H1 (cell line): ENCODE measurements around the gene EMX2. TPM values are rescaled to one million over a fixed set of nuclear protein-coding genes. Genes with fewer than 3 reads are reported as not detected.

Source experiments
- CTCF ChIA-PET: fragments of 300-600 bp; sonication (Branson Sonifier 250); formaldehyde crosslinking; loops from one replicate; lab custom pipeline; 2021; ENCODE audit not compliant: partially characterized antibody; lab: Charles Lee
- POLR2A ChIA-PET: fragments of 300-600 bp; sonication (Branson Sonifier 250); formaldehyde crosslinking; loops from one replicate; lab custom pipeline; 2021; ENCODE audit warnings: inconsistent platforms; ENCODE audit not compliant: partially characterized antibody; lab: Charles Lee
- DNase-seq, 2 experiments: peaks; one replicate each; pipeline versions ENCODE4 v3.0.0 to v3.0.0-alpha.2; 2010 to 2022; ENCODE audit warnings: low spot score in 2 of 2, low read depth in 1 of 2, mixed read lengths in 1 of 2
- FAIRE-seq: peaks from 2 replicates; lab custom pipeline; 2011; peaks lifted over from hg19 to GRCh38; lab: Jason Lieb, UNC
- H2AFZ ChIP-seq: 2 replicates; pipeline ENCODE4 v1.8.1; 2012; ENCODE audit warnings: low read length, inconsistent platforms
- H2AK5ac ChIP-seq: 2 replicates; pipeline ENCODE4 v1.6.1; 2013; ENCODE audit warnings: low read depth, low read length
- H2BK120ac ChIP-seq: replicated peaks from 2 replicates; pipeline ENCODE3; 2013; ENCODE audit warnings: low read depth, low read length, inconsistent platforms
- H2BK12ac ChIP-seq: 2 replicates; pipeline ENCODE4 v1.6.1; 2013; ENCODE audit warnings: low read depth, low read length
- H2BK15ac ChIP-seq: 2 replicates; pipeline ENCODE4 v1.6.1; 2013; ENCODE audit warnings: low read length
- H2BK20ac ChIP-seq: 2 replicates; pipeline ENCODE4 v1.6.1; 2013; ENCODE audit warnings: low read length
- H2BK5ac ChIP-seq: 2 replicates; pipeline ENCODE4 v1.6.1; 2013; ENCODE audit warnings: low read depth, low read length
- H3K14ac ChIP-seq: 2 replicates; pipeline ENCODE4 v1.6.1; 2013; ENCODE audit warnings: inconsistent platforms; ENCODE audit not compliant: insufficient read length
- H3K18ac ChIP-seq: 2 replicates; pipeline ENCODE4 v1.6.1; 2013; ENCODE audit warnings: low read length; ENCODE audit errors: extremely low read depth
- H3K23ac ChIP-seq: 2 replicates; pipeline ENCODE4 v1.6.1; 2013; ENCODE audit warnings: inconsistent platforms; ENCODE audit not compliant: insufficient read length
- H3K23me2 ChIP-seq: 2 replicates; pipeline ENCODE4 v1.6.1; 2013; ENCODE audit warnings: low read depth, low read length
- H3K27ac ChIP-seq: 2 replicates; pipeline ENCODE4 v1.6.1; 2011; ENCODE audit warnings: low read depth, low read length, inconsistent platforms
- H3K27me3 ChIP-seq, 4 experiments: replicated peaks in 1 of 4; 1 replicate in 1 of 4; 2 replicates in 3 of 4; pipeline versions ENCODE4 v1.6.1 to v1.8.1; 2011 to 2013; ENCODE audit warnings: low read length in 3 of 4, mild to moderate bottlenecking in 3 of 4, inconsistent platforms in 2 of 4, mixed read lengths in 2 of 4, moderate library complexity in 1 of 4; ENCODE audit not compliant: control insufficient read depth in 3 of 4, insufficient read depth in 3 of 4; ENCODE audit errors: extremely low read depth in 1 of 4
- H3K36me3 ChIP-seq, 4 experiments: 2 replicates each; pipeline versions ENCODE4 v1.6.1 to v1.8.1; 2011 to 2013; ENCODE audit warnings: mild to moderate bottlenecking in 4 of 4, low read length in 3 of 4, moderate library complexity in 2 of 4, control low read depth in 1 of 4, inconsistent platforms in 1 of 4; ENCODE audit not compliant: insufficient read depth in 4 of 4, control insufficient read depth in 2 of 4
- H3K4ac ChIP-seq: replicated peaks from 2 replicates; pipeline ENCODE3; 2013; ENCODE audit warnings: low read length, low read depth, mixed read lengths, inconsistent platforms; ENCODE audit not compliant: insufficient read length
- H3K4me1 ChIP-seq, 4 experiments: replicated peaks in 1 of 4; 1 replicate in 1 of 4; 2 replicates in 3 of 4; pipeline versions ENCODE4 v1.6.1 to v1.8.1; 2011 to 2013; ENCODE audit warnings: low read length in 3 of 4, inconsistent platforms in 2 of 4, mixed read lengths in 1 of 4; ENCODE audit not compliant: insufficient read depth in 4 of 4, control insufficient read depth in 3 of 4
- H3K4me2 ChIP-seq, 2 experiments: 2 replicates each; pipeline versions ENCODE4 v1.6.1 to v1.8.1; 2011 to 2013; ENCODE audit warnings: low read depth in 2 of 2, low read length in 2 of 2, control low read depth in 1 of 2, inconsistent platforms in 1 of 2, mild to moderate bottlenecking in 1 of 2; ENCODE audit not compliant: insufficient read depth in 1 of 2
- H3K4me3 ChIP-seq, 4 experiments: fragments of 200-600, 300-600 bp in 1 of 4; sonication (generic), shearing (Covaris generic), sonication (Bioruptor Twin) in 1 of 4; 2 replicates each; pipeline versions ENCODE4 v1.5.1 to v1.8.1; 2011 to 2016; ENCODE audit warnings: low read length in 4 of 4, low read depth in 3 of 4, control low read depth in 2 of 4, inconsistent platforms in 2 of 4, mild to moderate bottlenecking in 2 of 4, mixed read lengths in 1 of 4, moderate library complexity in 1 of 4; ENCODE audit not compliant: insufficient read depth in 2 of 4; ENCODE audit errors: extremely low read depth in 1 of 4
- H3K56ac ChIP-seq: replicated peaks from 2 replicates; pipeline ENCODE3; 2013; ENCODE audit warnings: low read depth, mild to moderate bottlenecking, mixed read lengths, low read length, inconsistent platforms; ENCODE audit not compliant: insufficient read length
- H3K79me1 ChIP-seq: 2 replicates; pipeline ENCODE4 v1.6.1; 2013; ENCODE audit warnings: low read depth, low read length, control low read depth
- H3K79me2 ChIP-seq, 2 experiments: 2 replicates each; pipeline versions ENCODE4 v1.6.1 to v1.8.1; 2012 to 2013; ENCODE audit warnings: low read length in 2 of 2, mild to moderate bottlenecking in 2 of 2, inconsistent platforms in 1 of 2; ENCODE audit not compliant: insufficient read depth in 2 of 2, control insufficient read depth in 1 of 2
- H3K9ac ChIP-seq, 4 experiments: replicated peaks in 1 of 4; 1 replicate in 1 of 4; 2 replicates in 3 of 4; pipeline versions ENCODE4 v1.6.1 to v1.8.1; 2011 to 2013; ENCODE audit warnings: low read depth in 3 of 4, low read length in 3 of 4, control low read depth in 2 of 4, mild to moderate bottlenecking in 2 of 4, moderate library complexity in 2 of 4, inconsistent platforms in 1 of 4; ENCODE audit errors: extremely low read depth in 1 of 4
- H3K9me3 ChIP-seq, 2 experiments: 2 replicates each; pipeline versions ENCODE4 v1.6.1 to v1.8.1; 2012 to 2013; ENCODE audit warnings: mild to moderate bottlenecking in 2 of 2, moderate library complexity in 2 of 2, control low read depth in 1 of 2, inconsistent platforms in 1 of 2, low read depth in 1 of 2, low read length in 1 of 2, mixed read lengths in 1 of 2; ENCODE audit not compliant: insufficient read depth in 2 of 2
- H4K20me1 ChIP-seq, 2 experiments: replicated peaks in 1 of 2; 2 replicates each; pipeline versions ENCODE3 to v1.8.1; 2011 to 2013; ENCODE audit warnings: inconsistent platforms in 2 of 2, low read length in 2 of 2, mild to moderate bottlenecking in 1 of 2; ENCODE audit not compliant: insufficient read depth in 2 of 2, control insufficient read depth in 1 of 2
- H4K5ac ChIP-seq: 2 replicates; pipeline ENCODE4 v1.6.1; 2013; ENCODE audit warnings: low read length, low read depth, mixed read lengths, inconsistent platforms; ENCODE audit not compliant: insufficient read length
- H4K8ac ChIP-seq: 2 replicates; pipeline ENCODE4 v1.8.0; 2013; ENCODE audit warnings: mild to moderate bottlenecking, moderate library complexity, low read length, inconsistent platforms; ENCODE audit not compliant: insufficient read depth; ENCODE audit errors: extremely low read depth
- H4K91ac ChIP-seq: replicated peaks from 2 replicates; pipeline ENCODE3; 2013; ENCODE audit warnings: low read length, mixed read lengths, inconsistent platforms; ENCODE audit not compliant: insufficient read length
- ASH2L ChIP-seq: fragments of 200-600, 300-600 bp; sonication (generic); IDR thresholded peaks from one replicate; pipeline ENCODE4 v1.7.1; 2017; ENCODE audit warnings: low read length
- BCL11A ChIP-seq, 2 experiments: IDR thresholded peaks; one replicate each; pipeline ENCODE4 v1.6.1; 2011; ENCODE audit warnings: low read depth in 2 of 2, low read length in 2 of 2, mild to moderate bottlenecking in 2 of 2
- CHD2 ChIP-seq: IDR thresholded peaks from 2 replicates; pipeline ENCODE4 v1.6.1; 2012; ENCODE audit warnings: low read length, improper control_type of control experiment
- GABPA ChIP-seq: IDR thresholded peaks from 2 replicates; pipeline ENCODE4 v1.6.1; 2011; ENCODE audit warnings: mild to moderate bottlenecking, low read length, moderate library complexity, borderline replicate concordance; ENCODE audit not compliant: insufficient read depth
- POLR2A ChIP-seq, 2 experiments: IDR thresholded peaks; 1 replicate in 1 of 2; 2 replicates in 1 of 2; pipeline ENCODE4 v1.6.1; 2011; ENCODE audit warnings: low read depth in 2 of 2, low read length in 2 of 2, mild to moderate bottlenecking in 2 of 2; ENCODE audit errors: control extremely low read depth in 1 of 2
- TEAD4 ChIP-seq: IDR thresholded peaks from 2 replicates; pipeline ENCODE4 v1.6.1; 2012; ENCODE audit warnings: low read depth, low read length, inconsistent platforms, mixed read lengths
- ZNF274 ChIP-seq: IDR thresholded peaks from 2 replicates; pipeline ENCODE4 v1.7.0; 2012; ENCODE audit warnings: low read length, borderline replicate concordance; ENCODE audit errors: extremely low read depth
- WGBS, 2 experiments: shearing (Covaris generic) in 1 of 2; methylation state at CpG; one replicate each; pipeline versions ENCODE4 v1.1.6 to v1.1.7; 2013 to 2015; ENCODE audit warnings: low lambda C conversion rate in 2 of 2, mixed read lengths in 2 of 2, inconsistent platforms in 1 of 2, low coverage in 1 of 2, missing lambda C conversion rate in 1 of 2; ENCODE audit not compliant: insufficient replicate concordance in 2 of 2, insufficient coverage in 1 of 2, insufficient read length in 1 of 2; ENCODE audit errors: extremely low coverage in 1 of 2, missing lambda C conversion rate in 1 of 2; 5-methylcytosine and 5-hydroxymethylcytosine counted together
- polyA plus RNA-seq, 7 experiments: library from polyadenylated mRNA; depleted of rRNA in 3 of 7; stranded (reverse) in 5 of 7; unstranded in 2 of 7; fragments of >200 nt in 5 of 7; fragments of 200-250 nt in 2 of 7; gene quantifications; 1 replicate in 5 of 7; 2 replicates in 1 of 7; 4 replicates in 1 of 7; pipeline versions ENCODE4 v1.2.1 to v1.2.3, GENCODE V29; 2011 to 2013; ENCODE audit warnings: missing spikeins in 2 of 7, mixed read lengths in 2 of 7
- total RNA-seq: library from RNA; stranded (reverse); fragmentation: NEBNext Ultra II Directional; extraction: Animal tissue kit (Norgen Biotek cat#: 25700); gene quantifications from 2 replicates; pipeline ENCODE4 v1.2.1, GENCODE V29; 2021

EMX2 gene
- total and polyA plus RNA-seq, 2 of the 8 experiments (the other 6 are each of a cell fraction or from before 2014, with no cell fraction given) = not detected

GRCh38 chr10:117581961-117582360 lies 39.4 kb downstream of the EMX2 start:
- 87% methylated on average over 2 of the region's 2 CpGs; no CpG with 5 or more reads in 1 of the 2 experiments for WGBS, 2 experiments
- CTCF ChIA-PET = no interaction called here
- Histone ChIP-seq H3K4me1 (no peaks in the 10 kb centered on the region), H3K9ac (no peak overlapping the region), H3K4ac (no peak overlapping the region), H3K56ac (no peak overlapping the region), H4K91ac (no peak overlapping the region), H2BK120ac (no peak overlapping the region), H3K4me2 (no peak overlapping the region), H3K18ac (no peak overlapping the region), H3K27me3 (no peaks in the 10 kb centered on the region), H4K20me1 (no peaks in the 10 kb centered on the region), H2AFZ (no peak overlapping the region), H3K79me1 (no peaks in the 10 kb centered on the region), H3K79me2 (no peaks in the 10 kb centered on the region), H3K14ac (no peak overlapping the region), H3K9me3 (0 out of 4 replicates have a peak, but pooled peaks cover 0 to 3% of the 10 kb centered on the region in 2 experiments), H3K36me3 (no peaks in the 10 kb centered on the region), H4K5ac (no peak overlapping the region), H4K8ac (no peak overlapping the region), H2BK12ac (no peak overlapping the region), H3K23ac (no peak overlapping the region), H3K4me3 (no peak overlapping the region), H3K27ac (no peak overlapping the region), H2BK20ac (no peak overlapping the region), H3K23me2 (no peaks in the 10 kb centered on the region; the same call in 1 of the 2 replicates), H2AK5ac (no peak overlapping the region), H2BK5ac (no peak overlapping the region), H2BK15ac (no peak overlapping the region)
- TF ChIP-seq ASH2L (no peak), TEAD4 (no peak), CHD2 (no peak), ZNF274 (no peak), BCL11A (IDR thresholded peaks at IDR 0.05; ENCODE audit: low read depth in 2 of 2, low read length in 2 of 2) (no peak), POLR2A (IDR thresholded peaks at IDR 0.05; ENCODE audit: control extremely low read depth in 1 of 2, low read depth in 2 of 2, low read length in 2 of 2) (no peak), GABPA (no peak)
- POLR2A ChIA-PET = no interaction called here
- no peak for DNase-seq
- no peak for FAIRE-seq
